SH-SY5Y (cell line): ENCODE measurements around the gene OXA1L.

Source experiments
- GATA2 ChIP-seq: IDR thresholded peaks from 2 replicates; pipeline ENCODE4 v1.6.1; 2011; ENCODE audit warnings: mild to moderate bottlenecking, low read depth, low read length
- GATA3 ChIP-seq: IDR thresholded peaks from 2 replicates; pipeline ENCODE4 v1.6.1; 2011; ENCODE audit warnings: low read depth, mild to moderate bottlenecking, low read length, moderate library complexity

OXA1L gene

DNA sequence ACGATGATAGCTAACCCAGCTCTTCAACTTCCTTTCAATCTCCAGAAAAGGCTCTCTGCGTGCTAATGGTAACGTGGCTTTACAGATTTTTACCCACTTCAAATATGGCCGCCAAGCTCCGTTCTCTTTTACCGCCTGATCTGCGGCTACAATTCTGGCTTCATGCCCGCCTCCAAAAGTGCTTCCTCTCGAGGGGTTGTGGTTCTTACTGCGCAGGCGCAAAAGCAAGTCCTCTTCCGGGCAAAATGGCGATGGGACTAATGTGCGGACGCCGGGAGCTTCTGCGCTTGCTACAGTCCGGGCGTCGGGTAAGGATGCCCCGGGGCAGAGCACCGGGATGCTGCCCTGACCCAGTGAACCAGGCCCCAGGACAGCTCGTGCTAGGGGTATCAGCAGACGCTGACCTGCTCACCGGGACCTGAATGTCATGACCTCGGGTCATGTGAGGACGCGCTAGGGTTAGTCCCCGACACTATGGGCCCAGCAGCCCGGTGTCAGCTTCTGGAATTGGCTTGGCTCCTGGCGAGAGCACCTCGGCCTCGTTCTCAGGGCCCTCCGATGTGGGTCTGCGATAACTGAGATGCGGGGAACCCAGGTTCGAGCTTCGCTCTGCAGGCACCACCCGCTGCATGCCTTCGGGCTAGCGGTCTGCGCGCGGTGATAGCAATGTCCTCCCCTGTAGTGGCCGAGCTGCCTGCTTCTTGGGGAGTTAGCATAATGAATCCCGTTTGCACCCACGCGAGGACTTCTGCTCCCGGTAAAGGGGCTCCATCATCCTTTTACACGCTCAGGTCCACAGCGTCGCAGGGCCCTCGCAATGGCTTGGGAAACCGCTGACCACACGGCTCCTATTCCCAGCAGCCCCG lies at the start of gene OXA1L:
TSS of gene OXA1L (plus strand) at position 232 of the 866 bp plus-strand sequence. CDS start at position 246, 14 bp downstream.
- TF ChIP-seq GATA2 (no peak), GATA3 (no peak)

- TF ChIP-seq GATA3: no peak
Observed at GRCh38 chr14:22718091-22718490, 48.4 kb upstream of the OXA1L start.

- TF ChIP-seq GATA2 (no peak), GATA3 (no peak)
Observed at GRCh38 chr14:22721213-22721612, 45.3 kb upstream of the OXA1L start.

DNA sequence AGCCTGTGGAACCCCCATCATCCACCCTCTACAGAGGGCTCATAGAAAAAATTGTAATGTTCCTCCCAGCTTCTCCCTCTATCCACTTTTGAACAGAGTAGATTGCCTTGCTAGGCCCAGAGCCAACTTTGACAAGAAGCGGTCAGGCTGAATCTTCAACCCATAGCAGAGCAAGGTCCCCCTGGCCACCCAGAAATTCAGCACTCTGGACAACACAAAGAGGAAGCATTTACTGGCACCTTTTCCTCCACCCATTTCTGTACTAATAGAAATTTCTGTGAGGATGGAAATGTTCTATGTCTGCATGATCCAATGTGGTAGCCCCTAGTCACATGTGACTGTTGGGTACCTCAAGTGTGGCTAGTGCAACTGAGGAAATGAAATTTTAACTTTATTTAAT lies 42.7 kb upstream of the OXA1L start:
- TF ChIP-seq GATA2 (no peak), GATA3 (no peak)

DNA sequence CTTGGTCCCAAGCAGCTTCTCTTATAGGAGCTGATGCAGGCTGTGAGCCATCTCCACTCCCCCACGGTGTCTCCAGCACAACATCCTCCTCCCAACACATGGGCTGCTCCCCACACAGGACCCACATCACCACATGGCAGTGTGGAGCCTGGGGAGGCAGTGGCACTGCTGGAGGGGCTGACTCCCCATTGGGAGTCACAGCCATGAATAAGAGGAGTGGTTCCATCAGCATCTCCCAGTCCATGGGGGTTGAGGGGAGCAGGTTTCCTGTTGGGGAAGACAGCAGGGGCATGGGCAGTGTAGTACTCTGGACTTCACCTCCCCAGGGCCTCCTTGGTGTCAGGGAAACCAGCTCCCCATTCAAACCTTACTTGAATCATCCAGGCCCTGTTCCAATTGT lies 40.5 kb upstream of the OXA1L start:
- no peak for TF ChIP-seq GATA2
- no peak for TF ChIP-seq GATA3

DNA sequence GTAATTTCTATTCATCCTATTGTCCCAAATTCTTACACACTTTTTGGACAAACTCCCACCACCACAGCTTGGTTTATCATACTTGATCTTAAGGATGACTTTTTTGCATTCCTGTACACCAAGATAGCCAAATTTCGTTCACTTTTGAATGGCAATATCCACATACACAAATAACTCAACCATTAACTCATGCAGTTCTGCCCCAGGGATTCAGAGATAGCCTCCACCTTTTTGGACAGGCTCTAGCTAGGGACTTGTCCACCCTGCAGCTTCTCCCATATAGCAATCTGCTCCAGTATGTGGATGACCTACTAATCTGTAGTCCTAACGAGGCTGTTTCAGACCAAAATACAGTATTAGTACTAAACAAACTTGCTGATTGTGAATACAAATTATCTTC lies 32.7 kb upstream of the OXA1L start:
- TF ChIP-seq GATA3 (no peak), GATA2 (no peak)

- TF ChIP-seq GATA2 (no peak), GATA3 (no peak)
Observed at GRCh38 chr14:22735096-22735495, 31.4 kb upstream of the OXA1L start.

- TF ChIP-seq GATA2 (no peak), GATA3 (no peak)
Observed at GRCh38 chr14:22737052-22737451, 29.4 kb upstream of the OXA1L start.

DNA sequence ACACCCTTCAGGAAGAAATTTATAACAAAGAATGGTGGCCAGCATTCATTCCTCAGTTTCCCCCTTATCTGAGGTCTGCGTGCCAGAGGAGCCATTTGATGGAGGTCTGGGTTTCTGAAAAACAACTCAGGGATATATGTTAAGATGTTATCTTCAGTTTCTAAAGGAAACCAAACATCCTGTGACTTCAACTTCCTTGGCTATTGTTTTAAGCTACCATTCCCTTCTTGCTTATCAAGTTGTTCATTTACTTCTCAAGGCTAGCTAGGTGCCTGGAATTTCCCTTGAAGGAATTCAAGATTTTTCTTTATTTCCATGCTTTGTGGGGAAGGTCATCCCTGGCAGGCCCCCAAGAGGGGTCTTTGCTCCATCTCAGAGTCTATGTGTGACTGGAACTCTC lies 27.1 kb upstream of the OXA1L start:
- no peak for TF ChIP-seq GATA3
- no peak for TF ChIP-seq GATA2

- no peak for TF ChIP-seq GATA2
- TF ChIP-seq GATA3: no peak
Observed at GRCh38 chr14:22740020-22740419, 26.5 kb upstream of the OXA1L start.

DNA sequence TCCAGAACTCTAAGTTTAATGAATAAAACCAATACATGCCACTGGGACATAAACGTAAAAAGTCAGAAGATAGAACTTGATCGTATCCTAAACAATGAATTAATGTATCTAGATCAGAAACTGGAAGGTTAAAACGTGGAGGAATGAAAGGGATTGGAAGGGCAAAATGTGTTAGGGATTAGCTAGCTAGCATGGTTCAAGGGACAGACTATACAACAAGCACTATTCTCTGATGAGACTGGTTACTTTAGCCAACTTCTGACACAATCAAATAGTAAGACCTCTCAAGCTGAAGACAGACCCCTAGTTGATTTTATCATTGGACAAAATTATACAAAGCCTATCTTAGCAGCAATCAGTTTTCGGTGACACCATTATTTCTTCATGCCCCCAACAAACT lies 18.7 kb upstream of the OXA1L start:
- TF ChIP-seq GATA2 (no peak), GATA3 (no peak)

DNA sequence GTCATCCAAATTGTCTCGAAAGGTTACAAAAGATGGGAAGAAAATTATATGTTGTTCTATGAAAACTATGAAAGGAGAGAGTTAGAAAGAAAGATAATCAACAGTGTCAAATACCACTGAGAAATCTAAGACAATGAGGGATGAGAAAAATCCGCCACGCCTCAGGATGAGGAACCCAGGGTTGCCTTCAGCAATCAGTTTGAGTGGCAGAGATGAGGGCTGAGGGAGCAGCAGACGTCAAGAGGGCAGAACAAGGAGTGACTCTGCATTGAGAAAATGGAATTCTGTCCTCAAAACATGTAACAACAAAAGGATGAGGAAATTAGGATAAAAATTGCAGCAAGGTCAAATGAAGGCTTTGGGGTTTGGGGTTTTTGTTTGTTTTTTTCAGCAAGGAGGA lies 18.3 kb upstream of the OXA1L start:
- TF ChIP-seq GATA2: no peak
- TF ChIP-seq GATA3: no peak

DNA sequence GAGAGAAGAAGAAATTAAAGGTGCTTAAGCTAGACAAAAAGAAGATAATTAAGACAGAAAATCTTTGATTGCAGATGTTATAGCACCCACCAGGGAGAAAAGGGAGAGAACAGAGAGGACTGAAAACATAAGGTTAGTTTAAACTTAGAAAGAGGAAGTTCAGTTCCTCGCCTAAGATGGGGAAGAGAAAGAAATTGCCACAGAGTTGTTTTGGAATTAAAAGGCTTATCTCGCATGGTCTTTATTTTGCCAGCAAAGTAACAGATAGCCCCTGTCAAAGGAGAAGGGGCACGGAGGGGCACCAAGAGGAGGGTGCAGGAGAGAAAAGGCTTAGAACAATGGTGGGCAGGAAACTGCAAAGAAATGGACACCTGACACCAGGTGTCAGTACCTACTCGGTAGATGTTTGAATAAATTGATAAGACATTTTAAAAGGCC lies 17.8 kb upstream of the OXA1L start:
- TF ChIP-seq GATA2 (no peak), GATA3 (no peak)

GRCh38 chr14:22752422-22752821 lies 14.1 kb upstream of the OXA1L start:
- TF ChIP-seq GATA3 (no peak), GATA2 (no peak)

DNA sequence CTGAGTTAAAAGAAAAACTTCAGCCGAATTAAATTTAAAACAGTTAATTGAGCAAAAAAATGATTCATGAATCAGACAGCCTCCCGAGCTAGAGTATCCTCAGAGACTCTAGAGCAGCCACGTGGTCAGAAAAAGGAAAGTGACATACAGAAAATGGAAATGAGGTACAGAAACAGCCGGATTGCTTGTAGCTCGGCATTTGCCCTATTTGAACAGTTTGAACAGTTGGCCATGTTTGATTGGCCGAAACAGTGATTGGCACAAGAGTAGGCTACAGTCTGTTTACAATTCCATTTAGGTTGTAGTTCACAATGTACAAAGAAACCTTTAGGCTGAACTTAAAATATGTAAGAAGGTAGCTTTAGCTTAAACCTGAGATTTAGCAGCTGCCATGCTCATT lies 12.9 kb upstream of the OXA1L start:
- no peak for TF ChIP-seq GATA2
